Measurements from ENCODE around the gene TRIM58.

TRIM58 gene

GRCh38 chr1:247857069-247857984, at the start of gene TRIM58:
Gene TRIM58, plus strand, starts transcription at chr1:247857187. Its CDS starts 60 bp downstream, at chr1:247857247.
- peak in 1 of 3 donors; percentile 15 for DNase-seq (ENCODE audit: low read depth in 2 of 3, low spot score in 1 of 3)

- no peak for DNase-seq (ENCODE audit: low read depth in 2 of 3, low spot score in 1 of 3)
Measured at GRCh38 chr1:247812637-247813036, 44.4 kb upstream of the TRIM58 start.

- no peak for DNase-seq (ENCODE audit: low read depth in 2 of 3, low spot score in 1 of 3)
Measured at GRCh38 chr1:247822060-247822459, 34.9 kb upstream of the TRIM58 start.

DNA sequence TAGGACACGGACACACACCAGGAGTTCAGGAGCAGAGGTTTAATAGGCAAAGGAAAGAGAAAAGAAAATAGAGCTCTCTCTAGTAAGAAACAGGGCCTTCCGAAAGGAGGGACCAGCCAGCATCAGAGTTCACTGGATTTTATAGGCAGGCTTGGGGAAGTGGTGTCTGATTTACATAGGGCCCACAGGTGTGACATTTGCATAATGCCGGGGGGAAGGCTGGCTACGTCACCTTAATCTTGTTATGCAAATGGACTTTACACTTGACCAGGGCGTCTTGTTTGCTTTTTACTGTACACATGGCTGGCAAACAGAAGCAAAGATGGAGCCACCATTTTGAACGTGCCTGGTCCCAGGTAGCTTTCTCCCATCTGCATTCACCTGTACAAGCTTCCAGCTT, 33.0 kb upstream of the TRIM58 start, which contains the start of gene OR14A16:
TSS of gene OR14A16 (minus strand) at position 97 of the 400 bp plus-strand sequence. CDS start 8,390 bp downstream, outside the sequence.
- no peak for DNase-seq (ENCODE audit: low read depth in 2 of 3, low spot score in 1 of 3)

DNA sequence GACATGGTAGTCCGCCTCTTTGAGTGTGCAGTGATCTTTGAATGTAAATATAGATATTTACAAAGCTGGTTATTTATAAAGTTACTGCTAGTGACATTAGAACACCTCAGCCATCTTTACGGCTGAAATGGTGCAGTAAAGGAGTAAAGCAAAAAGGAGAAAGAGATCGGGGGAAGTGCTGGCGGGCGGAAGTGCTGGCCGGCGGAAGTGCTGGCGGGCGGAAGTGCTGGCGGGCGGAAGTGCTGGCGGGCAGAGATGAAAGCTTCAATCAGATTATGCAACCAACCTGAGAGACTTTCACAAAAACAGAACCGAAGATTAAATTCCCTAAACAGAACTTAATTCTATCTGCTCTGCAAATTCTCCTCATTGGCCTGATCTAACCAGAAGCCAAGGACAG, 31.6 kb upstream of the TRIM58 start:
- no peak for DNase-seq (ENCODE audit: low read depth in 2 of 3, low spot score in 1 of 3)

DNA sequence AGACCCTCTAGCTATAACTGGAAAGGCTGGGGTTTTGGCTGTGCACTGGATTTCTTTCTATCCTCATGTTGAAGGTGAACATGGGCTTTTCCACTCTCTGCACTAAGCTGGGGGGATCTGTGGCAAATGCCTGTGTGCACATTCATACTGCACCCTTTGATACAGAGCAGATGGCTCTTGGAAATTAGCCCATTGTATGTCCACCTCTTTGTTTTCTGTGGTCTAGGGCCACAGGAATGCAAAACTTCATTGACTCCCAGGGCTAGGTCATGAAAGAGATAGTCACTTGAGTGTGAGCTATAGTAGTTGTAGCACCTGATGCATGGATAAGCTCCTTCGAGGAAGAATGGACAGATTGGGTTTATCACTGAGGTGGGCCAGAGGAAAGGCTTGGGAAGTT, 27.3 kb upstream of the TRIM58 start:
- DNase-seq (ENCODE audit: low read depth in 2 of 3, low spot score in 1 of 3), result no peak

DNA sequence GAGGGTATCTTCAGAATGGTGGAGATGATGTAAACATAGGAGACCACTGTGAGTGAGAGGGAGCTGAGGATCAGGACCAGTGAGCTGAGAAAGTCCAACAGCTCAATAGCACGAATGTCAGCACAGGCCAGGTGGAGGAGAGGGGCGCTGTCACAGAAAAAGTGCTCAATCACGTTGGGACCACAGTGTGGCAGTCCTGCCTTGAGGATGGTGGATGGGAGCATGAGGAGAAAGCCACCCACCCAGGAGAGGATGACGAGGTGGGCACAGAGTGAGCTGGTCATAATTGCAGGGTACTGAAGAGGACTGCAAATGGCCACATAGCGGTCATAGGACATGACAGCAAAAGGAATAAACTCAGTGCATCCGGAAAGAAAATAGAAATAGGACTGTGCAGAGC, 23.4 kb upstream of the TRIM58 start:
- no peak for DNase-seq (ENCODE audit: low read depth in 2 of 3, low spot score in 1 of 3)

GRCh38 chr1:247840818-247841217, 16.2 kb upstream of the TRIM58 start:
- DNase-seq (ENCODE audit: low read depth in 2 of 3, low spot score in 1 of 3), result no peak

DNA sequence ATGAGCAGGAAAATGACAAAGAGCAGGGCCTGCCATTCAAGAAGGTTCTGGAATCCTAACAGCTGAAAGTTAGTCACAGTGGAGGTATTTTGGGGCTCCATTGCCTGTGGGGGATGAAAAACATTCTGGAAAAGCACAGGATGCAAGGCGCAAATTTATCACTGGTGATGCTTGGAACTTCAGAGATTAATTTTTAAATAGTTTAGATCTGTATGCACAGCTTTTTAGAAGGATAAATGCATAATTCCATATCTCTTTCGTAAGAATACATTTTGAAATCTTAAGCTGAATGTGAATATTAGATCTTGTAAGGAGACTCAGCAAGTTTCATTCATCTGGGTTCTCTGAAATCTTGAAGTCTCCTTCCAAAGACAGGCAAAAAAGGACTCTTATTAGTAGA, 15.2 kb upstream of the TRIM58 start, which contains the start of gene OR11L1:
TSS of gene OR11L1 (minus strand) at position 101 of the 400 bp plus-strand sequence. CDS start at position 101, 0 bp downstream.
- no peak for DNase-seq (ENCODE audit: low read depth in 2 of 3, low spot score in 1 of 3)

- DNase-seq (ENCODE audit: low read depth in 2 of 3, low spot score in 1 of 3), result no peak
Measured at GRCh38 chr1:247843411-247843810, 13.6 kb upstream of the TRIM58 start.

- DNase-seq (ENCODE audit: low read depth in 2 of 3, low spot score in 1 of 3), result no peak
Measured at GRCh38 chr1:247845011-247845692, 11.8 kb upstream of the TRIM58 start.

DNA sequence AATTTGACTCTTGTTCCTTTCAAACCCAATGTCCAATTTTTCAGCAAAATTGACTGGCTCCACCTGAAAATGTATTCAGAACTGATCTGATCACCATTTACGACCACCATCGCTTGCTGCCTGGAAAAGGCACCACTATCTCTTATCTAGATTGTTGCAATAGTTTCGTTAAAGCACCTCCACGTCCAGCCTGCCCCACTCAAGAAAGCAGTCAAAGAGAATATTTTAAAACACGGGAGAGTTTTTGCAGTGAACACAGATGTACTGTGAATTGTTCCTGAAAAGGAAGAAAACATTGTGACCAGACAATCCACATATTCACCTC, 11.3 kb upstream of the TRIM58 start:
- no peak for DNase-seq (ENCODE audit: low read depth in 2 of 3, low spot score in 1 of 3)

DNA sequence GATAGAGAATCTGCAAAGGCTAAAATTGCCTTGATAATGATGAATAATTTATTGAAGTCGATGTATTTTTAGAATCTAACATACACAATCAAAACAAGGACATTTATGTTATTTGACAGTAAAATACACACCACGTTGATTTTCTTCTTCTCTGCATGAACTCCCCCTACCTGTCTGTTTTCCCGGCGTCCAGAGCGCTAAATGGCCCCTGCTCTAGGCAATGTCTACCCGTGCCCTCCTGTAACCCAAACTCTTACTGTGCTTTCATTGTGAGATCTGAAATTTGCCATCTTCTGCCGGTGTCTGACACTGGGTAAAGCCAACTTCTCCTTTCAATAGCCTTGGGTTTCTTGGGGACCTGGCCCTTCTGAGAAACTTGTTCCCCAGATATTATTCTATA, 8.6 kb upstream of the TRIM58 start:
- no peak for DNase-seq (ENCODE audit: low read depth in 2 of 3, low spot score in 1 of 3)

- DNase-seq (ENCODE audit: low read depth in 2 of 3, low spot score in 1 of 3), result no peak
Measured at GRCh38 chr1:247849616-247850015, 7.4 kb upstream of the TRIM58 start.

DNA sequence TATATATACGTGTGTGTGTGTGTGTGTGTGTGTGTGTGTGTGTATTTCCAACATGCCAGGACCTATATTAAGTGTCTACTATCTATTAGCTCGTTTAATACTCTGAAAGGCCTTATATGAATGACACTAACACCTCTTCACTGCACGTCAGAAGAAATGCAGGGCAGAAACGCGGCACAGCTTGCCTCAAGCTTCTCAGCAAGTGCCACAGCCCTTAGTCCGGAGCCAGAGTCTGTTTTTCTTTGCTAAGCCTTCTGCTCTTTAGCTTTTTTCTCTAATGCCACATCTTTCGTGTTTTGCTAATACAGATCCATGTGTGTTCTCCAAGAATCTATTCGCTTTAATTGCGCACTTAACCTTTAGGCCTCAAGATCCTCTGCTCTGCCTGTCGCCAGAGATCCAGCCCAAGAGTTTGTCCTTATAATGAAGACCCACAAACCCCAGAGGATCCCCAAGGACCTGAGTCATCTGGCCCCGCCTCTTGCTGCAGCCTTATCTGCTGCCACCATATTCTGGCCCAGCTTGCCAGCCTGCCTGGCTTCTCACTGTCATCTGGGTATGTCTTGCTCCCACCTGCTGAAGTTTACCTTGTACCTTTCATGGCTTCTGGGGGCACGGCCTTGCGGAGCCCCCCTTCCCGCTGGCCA, 2.0 kb upstream of the TRIM58 start:
- no peak for DNase-seq (ENCODE audit: low read depth in 2 of 3, low spot score in 1 of 3)

GRCh38 chr1:247855911-247856310, 1.1 kb upstream of the TRIM58 start:
- no peak for DNase-seq (ENCODE audit: low read depth in 2 of 3, low spot score in 1 of 3)

DNA sequence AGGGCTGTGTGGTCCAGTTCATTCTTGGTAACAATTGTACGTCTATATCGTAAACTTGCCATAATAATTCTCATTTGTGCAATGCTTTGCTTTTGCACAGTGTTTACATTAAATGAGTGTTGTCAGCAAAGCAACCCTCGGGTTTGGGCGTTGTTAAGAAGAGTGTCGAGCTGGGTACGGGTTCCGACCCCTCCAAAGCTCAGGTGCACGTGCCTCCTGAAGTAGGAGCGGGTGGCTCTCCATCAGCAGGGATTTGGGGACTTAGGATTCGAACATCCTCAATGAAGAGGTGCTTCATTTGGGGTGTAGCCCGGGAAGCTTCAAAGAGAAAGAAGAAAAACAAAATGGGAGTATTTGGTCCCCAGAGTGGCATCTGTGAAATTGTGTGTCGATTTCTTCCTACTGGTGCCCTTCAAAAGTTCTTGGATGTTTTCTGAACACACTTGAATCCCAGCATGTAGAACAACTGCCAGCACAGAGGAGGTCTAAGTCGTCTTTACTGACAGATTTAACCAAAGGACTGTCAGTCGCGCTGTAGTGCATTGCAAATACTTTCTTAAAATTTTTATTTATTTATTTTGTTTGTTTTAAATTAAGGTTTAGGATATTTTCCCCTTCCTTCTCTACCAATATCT, 1.1 kb downstream of the TRIM58 start:
- no peak for DNase-seq (ENCODE audit: low read depth in 2 of 3, low spot score in 1 of 3)

GRCh38 chr1:247862756-247863155, 5.8 kb downstream of the TRIM58 start:
- no peak for DNase-seq (ENCODE audit: low read depth in 2 of 3, low spot score in 1 of 3)

GRCh38 chr1:247864644-247865043, 7.7 kb downstream of the TRIM58 start:
- no peak for DNase-seq (ENCODE audit: low read depth in 2 of 3, low spot score in 1 of 3)

- DNase-seq (ENCODE audit: low read depth in 2 of 3, low spot score in 1 of 3), result no peak
Measured at GRCh38 chr1:247865416-247865815, 8.4 kb downstream of the TRIM58 start.

DNA sequence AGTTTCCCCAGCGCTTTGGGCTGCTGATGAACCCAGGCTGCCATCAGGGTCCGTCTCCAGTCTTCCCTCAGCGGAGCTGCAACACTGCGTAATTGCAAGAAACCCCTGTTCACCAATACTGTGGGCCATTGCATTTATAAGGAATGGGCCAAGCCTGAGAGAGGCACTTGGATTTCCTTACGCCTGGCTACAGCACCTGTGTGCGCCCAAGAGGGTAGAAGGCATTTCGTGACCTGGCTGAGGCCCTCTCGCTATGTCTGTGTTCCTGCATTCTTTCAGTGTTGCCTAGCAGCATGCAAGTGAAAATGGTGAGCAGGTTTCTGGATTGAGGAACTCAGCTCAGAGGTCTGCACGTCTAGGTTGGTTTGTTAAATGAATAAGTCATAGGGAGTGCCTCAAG, 26.4 kb downstream of the TRIM58 start:
- no peak for DNase-seq (ENCODE audit: low read depth in 2 of 3, low spot score in 1 of 3)

Data from stimulated activated CD4-positive, alpha-beta T cell treated with anti-CD3 and anti-CD28 coated beads, Interleukin-12 subunit alpha, Interleukin-12 subunit beta, amount 100 ng/mL, for 48 hours (primary cell).